Limb (tissue), 2 donors: ENCODE results near the gene COL23A1.
A peak's percentile ranks its signal among the peaks of the same experiment; 100 is the strongest.

ENCODE experiments used
- DNase-seq, 2 donors: peaks; one replicate each; pipeline ENCODE4 v3.0.0-alpha.2; 2016; ENCODE audit errors: extremely low spot score in 2 of 2

Gene COL23A1

GRCh38 chr5:178288401-178289368 is 301.5 kb downstream of the COL23A1 start:
- peak in 1 of 2 donors; percentile 20 for DNase-seq

- DNase-seq = no peak
These were observed 302.4 kb downstream of the COL23A1 start for GRCh38 chr5:178287791-178288105.

GRCh38 chr5:178287091-178287790 is 303.0 kb downstream of the COL23A1 start:
- DNase-seq = no peak

GRCh38 chr5:178286226-178287090 is 303.7 kb downstream of the COL23A1 start:
- DNase-seq = no peak

- DNase-seq = no peak
These were observed 304.6 kb downstream of the COL23A1 start for GRCh38 chr5:178285399-178286225.

- DNase-seq = no peak
These were observed 305.2 kb downstream of the COL23A1 start for GRCh38 chr5:178284996-178285395.

- no peak for DNase-seq
These were observed 306.0 kb downstream of the COL23A1 start for GRCh38 chr5:178284093-178284675.

- DNase-seq = no peak
These were observed 306.7 kb downstream of the COL23A1 start for GRCh38 chr5:178283520-178283919.

GRCh38 chr5:178282391-178282790 is 307.8 kb downstream of the COL23A1 start:
- no peak for DNase-seq

GRCh38 chr5:178281331-178281730 is 308.9 kb downstream of the COL23A1 start:
- DNase-seq = no peak

- no peak for DNase-seq
These were observed 309.6 kb downstream of the COL23A1 start for GRCh38 chr5:178280631-178281030.

- peak; percentile 80 to 92 for DNase-seq
These were observed 310.3 kb downstream of the COL23A1 start for GRCh38 chr5:178279723-178280438.

- no peak for DNase-seq
These were observed 311.0 kb downstream of the COL23A1 start for GRCh38 chr5:178279026-178279722.

GRCh38 chr5:178278358-178279023 is 311.7 kb downstream of the COL23A1 start:
- DNase-seq = no peak

GRCh38 chr5:178277866-178278265 is 312.3 kb downstream of the COL23A1 start:
- DNase-seq = no peak

- no peak for DNase-seq
These were observed 312.8 kb downstream of the COL23A1 start for GRCh38 chr5:178277346-178277745.

GRCh38 chr5:178274781-178275537 is 315.2 kb downstream of the COL23A1 start:
- DNase-seq = no peak
